ENCODE measurements around the gene KCNH2.
"Not testable (repeated sequence)": the region's sequence is repeated elsewhere in the genome, so short reads cannot be mapped to it uniquely, and the experiment has no call there.

KCNH2 gene

GRCh38 chr7:151012031-151012692, 34.0 kb upstream of the KCNH2 start:
- DNase-seq: peak; percentile 17

- DNase-seq: not testable (repeated sequence)
Measured at GRCh38 chr7:151011616-151012015, 33.5 kb upstream of the KCNH2 start.

- no peak for DNase-seq
Measured at GRCh38 chr7:151011097-151011409, 32.9 kb upstream of the KCNH2 start.

GRCh38 chr7:151010307-151011096, 32.4 kb upstream of the KCNH2 start:
- peak; percentile 69 for DNase-seq

- no peak for DNase-seq
Measured at GRCh38 chr7:151010037-151010306, 31.9 kb upstream of the KCNH2 start.

GRCh38 chr7:151009327-151010036, 31.4 kb upstream of the KCNH2 start:
- DNase-seq: no peak

GRCh38 chr7:151008511-151009323, 30.6 kb upstream of the KCNH2 start:
- DNase-seq: peak; percentile 59

DNA sequence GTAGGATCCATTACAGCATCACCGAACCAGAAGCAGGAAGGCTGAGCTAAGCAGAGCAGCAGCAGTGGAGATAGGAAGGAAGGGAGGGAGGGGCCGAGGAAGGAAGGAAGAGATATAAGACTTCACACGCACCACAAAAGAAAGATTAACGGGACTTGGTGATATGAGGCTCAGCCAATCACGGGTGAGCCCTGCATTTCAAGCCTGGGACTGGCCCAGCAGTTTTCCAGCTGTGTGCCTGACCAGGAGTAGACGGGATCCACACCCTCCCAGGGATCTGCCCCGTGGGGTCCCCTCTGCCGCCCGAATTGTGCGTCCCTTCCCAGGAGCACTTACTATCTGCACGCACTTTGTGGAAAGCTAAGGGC, 30.0 kb upstream of the KCNH2 start:
- no peak for DNase-seq

DNA sequence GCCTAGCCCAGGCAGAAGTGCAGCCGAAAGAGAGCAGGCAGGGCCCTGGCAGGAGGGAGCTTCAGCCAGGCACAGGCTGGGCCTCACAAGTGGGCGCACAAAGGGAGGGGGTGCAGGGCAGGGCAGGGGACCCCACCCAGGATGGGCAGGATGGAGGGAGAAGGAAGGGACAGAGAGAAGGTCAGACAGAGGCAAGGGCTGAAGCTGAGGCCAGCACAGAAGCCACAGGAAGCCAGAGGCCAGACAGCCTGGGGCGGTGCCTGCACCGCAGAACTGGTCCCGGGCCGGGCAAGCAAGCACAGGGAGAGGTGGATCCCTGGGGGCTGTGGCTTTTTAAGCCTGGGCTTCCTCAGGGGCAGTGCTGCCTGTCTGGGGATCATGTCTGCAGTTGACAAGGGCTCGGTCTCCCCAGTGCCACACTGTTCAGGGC, 29.4 kb upstream of the KCNH2 start:
- no peak for DNase-seq

GRCh38 chr7:151006590-151007300, 28.6 kb upstream of the KCNH2 start:
- no peak for DNase-seq

DNA sequence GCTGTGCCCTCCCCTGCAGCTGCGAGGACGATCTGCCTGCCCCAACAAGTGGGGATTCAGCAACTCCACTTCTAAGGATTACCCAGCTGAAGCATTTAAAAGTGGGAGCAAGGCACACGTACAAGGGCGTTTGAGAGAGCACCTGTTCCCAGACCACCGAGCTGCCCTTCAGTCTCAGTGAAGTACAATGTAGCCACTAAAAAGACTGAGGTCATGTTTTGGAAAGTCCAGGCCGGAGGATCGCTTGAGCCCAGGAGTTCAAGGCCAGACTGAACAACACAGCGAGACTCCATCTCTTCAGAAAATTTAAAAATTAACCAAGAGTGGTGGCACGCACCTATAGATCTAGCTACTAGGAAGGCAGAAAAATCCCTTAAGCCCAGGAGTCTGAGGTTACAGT, 27.4 kb upstream of the KCNH2 start:
- no peak for DNase-seq

DNA sequence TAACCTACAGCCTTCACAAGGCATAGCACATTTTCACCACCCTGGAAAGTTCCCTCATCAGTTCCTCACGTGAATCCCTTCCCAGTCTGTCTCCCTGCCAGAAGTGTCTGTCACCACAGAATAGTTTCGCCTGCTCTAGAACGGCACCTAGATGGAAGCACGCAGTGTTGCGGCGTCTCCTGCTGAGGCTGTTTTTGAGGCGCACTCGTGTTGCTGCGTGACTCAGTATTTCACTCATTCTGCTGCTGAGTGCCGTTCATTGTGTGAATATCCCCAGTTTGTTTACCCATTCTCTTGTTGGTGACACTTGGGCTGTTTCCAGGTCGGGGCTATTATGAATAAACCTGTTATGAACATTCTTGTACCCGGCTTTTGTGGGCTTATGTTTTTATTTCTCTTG, 25.5 kb upstream of the KCNH2 start:
- no peak for DNase-seq

DNA sequence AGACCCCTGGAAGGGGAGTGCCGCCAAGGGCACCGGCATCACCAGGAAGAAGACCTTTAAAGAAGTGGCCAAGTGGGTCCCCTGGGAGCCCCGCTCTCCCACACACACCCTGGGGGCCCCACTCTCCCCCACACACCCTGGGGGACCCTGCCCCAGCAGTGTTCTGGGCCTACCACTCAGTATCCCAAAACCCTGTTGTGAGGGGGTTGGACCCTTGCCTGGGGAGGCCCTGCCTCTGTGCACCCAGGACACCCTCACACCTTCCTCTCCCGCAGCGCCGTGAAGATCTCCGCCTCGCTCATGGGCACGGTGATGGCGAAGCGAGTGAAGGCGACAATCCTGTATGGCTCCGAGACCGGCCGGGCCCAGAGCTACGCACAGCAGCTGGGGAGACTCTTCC, 23.4 kb upstream of the KCNH2 start:
- DNase-seq: no peak

DNA sequence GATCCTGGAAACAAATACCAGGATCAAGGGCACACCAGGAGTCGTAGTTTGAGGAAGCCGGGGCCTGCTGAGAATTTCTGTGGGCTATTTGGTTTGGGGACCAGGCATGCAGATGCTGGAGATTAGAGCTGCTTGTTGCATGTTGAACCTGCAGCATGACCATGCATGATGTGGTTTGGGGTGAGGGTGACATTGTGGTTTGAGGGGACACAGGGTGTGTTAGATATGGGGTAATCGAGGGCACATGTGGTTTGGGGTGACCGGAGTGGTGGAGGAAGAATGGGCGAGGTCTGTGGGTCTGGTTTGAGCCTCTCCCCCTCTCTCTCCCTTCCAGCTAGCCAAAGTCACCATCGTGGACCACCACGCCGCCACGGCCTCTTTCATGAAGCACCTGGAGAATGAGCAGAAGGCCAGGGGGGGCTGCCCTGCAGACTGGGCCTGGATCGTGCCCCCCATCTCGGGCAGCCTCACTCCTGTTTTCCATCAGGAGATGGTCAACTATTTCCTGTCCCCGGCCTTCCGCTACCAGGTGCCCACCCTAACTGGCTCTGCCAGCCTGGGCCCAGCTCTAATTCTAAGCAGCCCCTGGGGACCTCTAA, 22.9 kb upstream of the KCNH2 start:
- DNase-seq: no peak

- no peak for DNase-seq
Measured at GRCh38 chr7:150999497-151000230, 21.5 kb upstream of the KCNH2 start.

DNA sequence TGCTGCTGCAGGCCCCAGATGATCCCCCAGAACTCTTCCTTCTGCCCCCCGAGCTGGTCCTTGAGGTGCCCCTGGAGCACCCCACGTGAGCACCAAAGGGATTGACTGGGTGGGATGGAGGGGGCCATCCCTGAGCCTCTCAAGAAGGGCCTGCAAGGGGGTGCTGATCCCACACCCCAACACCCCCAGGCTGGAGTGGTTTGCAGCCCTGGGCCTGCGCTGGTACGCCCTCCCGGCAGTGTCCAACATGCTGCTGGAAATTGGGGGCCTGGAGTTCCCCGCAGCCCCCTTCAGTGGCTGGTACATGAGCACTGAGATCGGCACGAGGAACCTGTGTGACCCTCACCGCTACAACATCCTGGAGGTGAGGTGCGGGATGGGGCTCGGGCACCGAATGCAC, 20.9 kb upstream of the KCNH2 start:
- DNase-seq: no peak

- DNase-seq: no peak
Measured at GRCh38 chr7:150998341-150998740, 20.2 kb upstream of the KCNH2 start.

GRCh38 chr7:150997817-150998216, 19.7 kb upstream of the KCNH2 start:
- no peak for DNase-seq

- DNase-seq: no peak
Measured at GRCh38 chr7:150997075-150997511, 19.0 kb upstream of the KCNH2 start.

- DNase-seq: no peak
Measured at GRCh38 chr7:150996376-150997074, 18.4 kb upstream of the KCNH2 start.

All from fibroblast of skin of right biceps (primary cell).